HG02870 (cell line): ENCODE data around the gene HMCN2.

Source experiments
- ATAC-seq: cut with Tn5 transposase; IDR thresholded peaks from one replicate; pipeline ENCODE4 v1.9.1; 2021; ENCODE audit warnings: mild to moderate bottlenecking, moderate library complexity; ENCODE audit not compliant: unreplicated experiment

Gene HMCN2

GRCh38 chr9:130265431-130266235 lies at the start of gene HMCN2:
HMCN2 (plus strand) TSS chr9:130265760; CDS start chr9:130265879, 119 bp downstream.
- ATAC-seq, result no peak

- no peak for ATAC-seq
Measured at GRCh38 chr9:130217838-130218237, 47.7 kb upstream of the HMCN2 start.

GRCh38 chr9:130219661-130220096 lies 45.9 kb upstream of the HMCN2 start:
- ATAC-seq, result no peak

GRCh38 chr9:130220352-130220751 lies 45.2 kb upstream of the HMCN2 start:
- no peak for ATAC-seq

GRCh38 chr9:130222833-130223232 lies 42.7 kb upstream of the HMCN2 start:
- no peak for ATAC-seq

GRCh38 chr9:130225071-130225470 lies 40.5 kb upstream of the HMCN2 start:
- ATAC-seq, result no peak

- ATAC-seq, result no peak
Measured at GRCh38 chr9:130225586-130225985, 40.0 kb upstream of the HMCN2 start.

GRCh38 chr9:130226112-130226511 lies 39.4 kb upstream of the HMCN2 start:
- ATAC-seq, result no peak

- no peak for ATAC-seq
Measured at GRCh38 chr9:130227833-130228232, 37.7 kb upstream of the HMCN2 start.

- ATAC-seq, result no peak
Measured at GRCh38 chr9:130229759-130230158, 35.8 kb upstream of the HMCN2 start.

- no peak for ATAC-seq
Measured at GRCh38 chr9:130230631-130231030, 34.9 kb upstream of the HMCN2 start.

- ATAC-seq, result no peak
Measured at GRCh38 chr9:130232899-130233586, 32.5 kb upstream of the HMCN2 start.

GRCh38 chr9:130233587-130233945 lies 32.0 kb upstream of the HMCN2 start:
- no peak for ATAC-seq

GRCh38 chr9:130234340-130235260 lies 31.0 kb upstream of the HMCN2 start:
- ATAC-seq, result no peak

- ATAC-seq, result no peak
Measured at GRCh38 chr9:130235558-130236435, 29.8 kb upstream of the HMCN2 start.

- ATAC-seq, result no peak
Measured at GRCh38 chr9:130236436-130236985, 29.0 kb upstream of the HMCN2 start.

- ATAC-seq, result no peak
Measured at GRCh38 chr9:130237076-130237475, 28.5 kb upstream of the HMCN2 start.

GRCh38 chr9:130237763-130238524 lies 27.6 kb upstream of the HMCN2 start:
- ATAC-seq, result no peak

- peak; percentile 14 for ATAC-seq
Measured at GRCh38 chr9:130239363-130239695, 26.2 kb upstream of the HMCN2 start.
